OCI-LY3 (cell line): Measurements from ENCODE around the gene CHID1.
A peak's percentile ranks its signal among the peaks of the same experiment; 100 is the strongest.

Source experiments
- EZH2phosphoT487 ChIP-seq: fragments of 200-600 bp; shearing (Covaris generic); IDR thresholded peaks from 2 replicates; pipeline ENCODE4 v1.6.1; 2018; ENCODE audit warnings: antibody characterized with exemption, mixed run types, low read depth
- TF ChIP-seq, protein P1 (sequence below): fragments of 200-600, 300-600 bp; sonication (generic); IDR thresholded peaks from 2 replicates; pipeline ENCODE4 v1.5.1; 2014; ENCODE audit warnings: antibody characterized with exemption, low read length, low read depth

GRCh38 chr11:925496-926301 is 15.1 kb upstream of the CHID1 start, which contains the start of gene AP2A2:
- TF ChIP-seq, protein P1, sequence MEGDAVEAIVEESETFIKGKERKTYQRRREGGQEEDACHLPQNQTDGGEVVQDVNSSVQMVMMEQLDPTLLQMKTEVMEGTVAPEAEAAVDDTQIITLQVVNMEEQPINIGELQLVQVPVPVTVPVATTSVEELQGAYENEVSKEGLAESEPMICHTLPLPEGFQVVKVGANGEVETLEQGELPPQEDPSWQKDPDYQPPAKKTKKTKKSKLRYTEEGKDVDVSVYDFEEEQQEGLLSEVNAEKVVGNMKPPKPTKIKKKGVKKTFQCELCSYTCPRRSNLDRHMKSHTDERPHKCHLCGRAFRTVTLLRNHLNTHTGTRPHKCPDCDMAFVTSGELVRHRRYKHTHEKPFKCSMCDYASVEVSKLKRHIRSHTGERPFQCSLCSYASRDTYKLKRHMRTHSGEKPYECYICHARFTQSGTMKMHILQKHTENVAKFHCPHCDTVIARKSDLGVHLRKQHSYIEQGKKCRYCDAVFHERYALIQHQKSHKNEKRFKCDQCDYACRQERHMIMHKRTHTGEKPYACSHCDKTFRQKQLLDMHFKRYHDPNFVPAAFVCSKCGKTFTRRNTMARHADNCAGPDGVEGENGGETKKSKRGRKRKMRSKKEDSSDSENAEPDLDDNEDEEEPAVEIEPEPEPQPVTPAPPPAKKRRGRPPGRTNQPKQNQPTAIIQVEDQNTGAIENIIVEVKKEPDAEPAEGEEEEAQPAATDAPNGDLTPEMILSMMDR: peak; percentile 53
- TF ChIP-seq EZH2phosphoT487: no peak
